Measurements from ENCODE around the gene POLR3GL.
"Not testable (repeated sequence)": the region's sequence is repeated elsewhere in the genome, so short reads cannot be mapped to it uniquely, and the experiment has no call there.

POLR3GL gene

GRCh38 chr1:146012703-146013558 is 48.4 kb downstream of the POLR3GL start:
- peak in 2 of 10 donors; percentile 40 to 51 for DNase-seq

GRCh38 chr1:146013559-146013922 is 49.1 kb downstream of the POLR3GL start:
- intact Hi-C loops (cut with DNase I), result loop anchor here (1.0 kb wide), 1 partner anchor 36 kb away; no protein-coding TSS in a partner anchor
- no peak for DNase-seq

More at GRCh38 chr1:146012703-146013558, 48.4 kb downstream of the POLR3GL start:
- intact Hi-C loops (cut with DNase I), result loop anchor here (1.0 kb wide), 2 partner anchors 36 to 121 kb away; no protein-coding TSS in a partner anchor

GRCh38 chr1:146016891-146017290 is 52.4 kb downstream of the POLR3GL start:
- DNase-seq, result no peak
- intact Hi-C loops (cut with DNase I), result no loop called here

GRCh38 chr1:146019231-146020057 is 55.0 kb downstream of the POLR3GL start:
- intact Hi-C loops (cut with DNase I), result no loop called here
- DNase-seq, result no peak

GRCh38 chr1:146020058-146021049 is 55.9 kb downstream of the POLR3GL start:
- no peak for DNase-seq
- intact Hi-C loops (cut with DNase I), result no loop called here

GRCh38 chr1:146021050-146021445 is 56.6 kb downstream of the POLR3GL start:
- no peak for DNase-seq
- intact Hi-C loops (cut with DNase I), result no loop called here

- DNase-seq, result no peak
- intact Hi-C loops (cut with DNase I), result no loop called here
Measured at GRCh38 chr1:146021622-146022402, 57.3 kb downstream of the POLR3GL start, which contains the start of gene HJV. HJV (minus strand) TSS chr1:146021735; CDS start chr1:146020231, 1,504 bp downstream.

GRCh38 chr1:146022403-146023127 is 58.1 kb downstream of the POLR3GL start:
- intact Hi-C loops (cut with DNase I), result no loop called here
- no peak for DNase-seq

- DNase-seq; intact Hi-C loops (cut with DNase I): not testable (repeated sequence)
Measured at GRCh38 chr1:146025787-146026495, 61.5 kb downstream of the POLR3GL start.

GRCh38 chr1:146026650-146027049 is 62.2 kb downstream of the POLR3GL start:
- DNase-seq; intact Hi-C loops (cut with DNase I): not testable (repeated sequence)

Data from posterior cingulate gyrus (tissue), 11 donors.